Measurements from ENCODE around the gene SLC25A13. TPM values are rescaled to one million over a fixed set of nuclear protein-coding genes. Genes with fewer than 3 reads are reported as not detected.

The SLC25A13 gene
- total RNA-seq, 1 experiment from 2014 or later, result 71.7 TPM

- H3K27ac Mint-ChIP-seq, result no peak overlapping the region
- TF ChIP-seq, protein P1, sequence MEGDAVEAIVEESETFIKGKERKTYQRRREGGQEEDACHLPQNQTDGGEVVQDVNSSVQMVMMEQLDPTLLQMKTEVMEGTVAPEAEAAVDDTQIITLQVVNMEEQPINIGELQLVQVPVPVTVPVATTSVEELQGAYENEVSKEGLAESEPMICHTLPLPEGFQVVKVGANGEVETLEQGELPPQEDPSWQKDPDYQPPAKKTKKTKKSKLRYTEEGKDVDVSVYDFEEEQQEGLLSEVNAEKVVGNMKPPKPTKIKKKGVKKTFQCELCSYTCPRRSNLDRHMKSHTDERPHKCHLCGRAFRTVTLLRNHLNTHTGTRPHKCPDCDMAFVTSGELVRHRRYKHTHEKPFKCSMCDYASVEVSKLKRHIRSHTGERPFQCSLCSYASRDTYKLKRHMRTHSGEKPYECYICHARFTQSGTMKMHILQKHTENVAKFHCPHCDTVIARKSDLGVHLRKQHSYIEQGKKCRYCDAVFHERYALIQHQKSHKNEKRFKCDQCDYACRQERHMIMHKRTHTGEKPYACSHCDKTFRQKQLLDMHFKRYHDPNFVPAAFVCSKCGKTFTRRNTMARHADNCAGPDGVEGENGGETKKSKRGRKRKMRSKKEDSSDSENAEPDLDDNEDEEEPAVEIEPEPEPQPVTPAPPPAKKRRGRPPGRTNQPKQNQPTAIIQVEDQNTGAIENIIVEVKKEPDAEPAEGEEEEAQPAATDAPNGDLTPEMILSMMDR (conservative IDR thresholded peaks at IDR 0.05), result no peak
- Histone ChIP-seq H2AK5ac (ENCODE audit: insufficient read length, low read length) (no peak overlapping the region), H4K91ac (ENCODE audit: insufficient read length, low read depth, low read length) (no peak overlapping the region), H4K5ac (ENCODE audit: insufficient read length, low read depth, low read length) (no peak overlapping the region), H3K4me2 (ENCODE audit: insufficient read depth, insufficient read length, low read length) (no peak overlapping the region), H2BK12ac (ENCODE audit: insufficient read length, low read depth, low read length) (no peak overlapping the region), H3K9ac (ENCODE audit: extremely low read depth, insufficient read length, low read length) (no peak overlapping the region), H2BK5ac (ENCODE audit: insufficient read length, low read length) (no peak overlapping the region), H3K9me3 (ENCODE audit: control insufficient read depth, low read depth, low read length) (no peaks in the 10 kb centered on the region), H3K79me1 (ENCODE audit: insufficient read depth, low read depth, low read length, poor library complexity, severe bottlenecking) (no peaks in the 10 kb centered on the region), H4K8ac (replicated peaks; ENCODE audit: insufficient read length, low read depth, low read length) (no peak overlapping the region), H3K79me2 (ENCODE audit: insufficient read depth, low read length) (peaks cover 11% of the 10 kb centered on the region; the same call in 1 of the 2 replicates), H3K27me3 (ENCODE audit: insufficient read depth, low read length) (no peaks in the 10 kb centered on the region), H3K27ac (ENCODE audit: insufficient read length, low read depth, low read length) (no peak overlapping the region), H3K18ac (ENCODE audit: insufficient read length, low read depth, low read length) (no peak overlapping the region), H3K4me1 (ENCODE audit: insufficient read depth, low read length) (peaks cover 9% of the 10 kb centered on the region; the same call in 1 of the 2 replicates), H3K23ac (ENCODE audit: insufficient read length, low read depth, low read length) (no peak overlapping the region), H4K20me1 (ENCODE audit: control insufficient read depth, insufficient read depth, insufficient read length) (no peaks in the 10 kb centered on the region), H3K56ac (ENCODE audit: insufficient read length, low read depth, low read length) (no peak overlapping the region), H3T11ph (ENCODE audit: low read length) (no peak overlapping the region), H2AFZ (ENCODE audit: low read length) (no peak overlapping the region), H2BK15ac (ENCODE audit: low read depth, low read length) (no peak overlapping the region), H3K4ac (ENCODE audit: low read depth, low read length) (no peak overlapping the region), H3K23me2 (ENCODE audit: insufficient read length, low read depth, low read length, poor library complexity, severe bottlenecking) (no peaks in the 10 kb centered on the region), H2BK120ac (ENCODE audit: low read depth, low read length, poor library complexity, severe bottlenecking) (no peak overlapping the region), H3K14ac (ENCODE audit: insufficient read depth, low read length) (no peak overlapping the region), H2BK20ac (ENCODE audit: low read depth, low read length, poor library complexity, severe bottlenecking) (no peak overlapping the region)
- H3K9me3 Mint-ChIP-seq, result no peaks in the 10 kb centered on the region
- H3K27me3 Mint-ChIP-seq (ENCODE audit: low read depth), result peaks cover 12% of the 10 kb centered on the region
- no peak for DNase-seq
- H3K4me3 Mint-ChIP-seq, result no peak overlapping the region
- H3K36me3 Mint-ChIP-seq (ENCODE audit: insufficient read depth in 1 of 3, low read depth in 3 of 3), result no peaks in the 10 kb centered on the region; a peak in 4 of 7 replicates
- H3K4me1 Mint-ChIP-seq, result peaks cover 31 to 36% of the 10 kb centered on the region in 2 experiments
Measured at GRCh38 chr7:96319439-96319838, 2.5 kb downstream of the SLC25A13 start.

Measured in H9 (cell line).